Stimulated activated CD4-positive, alpha-beta T cell treated with anti-CD3 and anti-CD28 coated beads, TNF-alpha, amount 100 ng/mL, for 4 hours (primary cell): ENCODE data around the gene CRYAA.
"Not testable (repeated sequence)": the region's sequence is repeated elsewhere in the genome, so short reads cannot be mapped to it uniquely, and the experiment has no call there.

Experiments used
- DNase-seq, 3 experiments: peaks; one replicate each; pipeline ENCODE4 v3.0.0-alpha.2; 2020; ENCODE audit warnings: low read depth in 3 of 3

CRYAA gene

GRCh38 chr21:43168708-43169107 lies at the start of gene CRYAA:
CRYAA (plus strand) TSS chr21:43169008; CDS start chr21:43169100, 92 bp downstream.
- not testable (repeated sequence) for DNase-seq

GRCh38 chr21:43130094-43130493 lies 38.7 kb upstream of the CRYAA start:
- DNase-seq: not testable (repeated sequence)

GRCh38 chr21:43134520-43134919 lies 34.3 kb upstream of the CRYAA start:
- not testable (repeated sequence) for DNase-seq

GRCh38 chr21:43138944-43139343 lies 29.9 kb upstream of the CRYAA start:
- not testable (repeated sequence) for DNase-seq

- DNase-seq: not testable (repeated sequence)
These were observed 27.4 kb upstream of the CRYAA start for GRCh38 chr21:43141407-43141806.

- DNase-seq: not testable (repeated sequence)
These were observed 22.2 kb upstream of the CRYAA start for GRCh38 chr21:43146637-43147036.

GRCh38 chr21:43147999-43148398 lies 20.8 kb upstream of the CRYAA start:
- not testable (repeated sequence) for DNase-seq

- DNase-seq: not testable (repeated sequence)
These were observed 19.5 kb upstream of the CRYAA start for GRCh38 chr21:43149344-43149743.

GRCh38 chr21:43153601-43154000 lies 15.2 kb upstream of the CRYAA start:
- DNase-seq: not testable (repeated sequence)

GRCh38 chr21:43159279-43160175 lies 9.3 kb upstream of the CRYAA start:
- DNase-seq: not testable (repeated sequence)

- not testable (repeated sequence) for DNase-seq
These were observed 6.7 kb upstream of the CRYAA start for GRCh38 chr21:43161826-43162707.

GRCh38 chr21:43162708-43163205 lies 6.1 kb upstream of the CRYAA start:
- not testable (repeated sequence) for DNase-seq

- not testable (repeated sequence) for DNase-seq
These were observed 4.0 kb upstream of the CRYAA start for GRCh38 chr21:43164823-43165222.

- not testable (repeated sequence) for DNase-seq
These were observed 3.1 kb upstream of the CRYAA start for GRCh38 chr21:43165734-43166133.

GRCh38 chr21:43169230-43169886 lies 550 bp downstream of the CRYAA start:
- DNase-seq: not testable (repeated sequence)

GRCh38 chr21:43169891-43170290 lies 1.1 kb downstream of the CRYAA start:
- DNase-seq: not testable (repeated sequence)

- DNase-seq: not testable (repeated sequence)
These were observed 4.0 kb downstream of the CRYAA start for GRCh38 chr21:43172812-43173211.

GRCh38 chr21:43173438-43173837 lies 4.6 kb downstream of the CRYAA start:
- DNase-seq: not testable (repeated sequence)

GRCh38 chr21:43173930-43174329 lies 5.1 kb downstream of the CRYAA start:
- DNase-seq: not testable (repeated sequence)

- not testable (repeated sequence) for DNase-seq
These were observed 6.2 kb downstream of the CRYAA start for GRCh38 chr21:43174998-43175397.

- not testable (repeated sequence) for DNase-seq
These were observed 7.8 kb downstream of the CRYAA start for GRCh38 chr21:43176621-43177020.
